ENCODE data around the gene HMOX1.

The HMOX1 gene

GRCh38 chr22:35384527-35384926 lies 3.6 kb downstream of the HMOX1 start:
- Histone ChIP-seq H3K9me3 (ENCODE audit: insufficient read depth, low read length) (no peaks in the 10 kb centered on the region), H3K4me2 (ENCODE audit: low read depth, low read length, poor library complexity, severe bottlenecking) (no peak overlapping the region), H3K79me2 (ENCODE audit: insufficient read depth, low read length) (no peaks in the 10 kb centered on the region), H3F3A (ENCODE audit: insufficient read depth) (no peaks in the 10 kb centered on the region), H3K36me3 (ENCODE audit: low read length) (no peaks in the 10 kb centered on the region), H4K20me1 (ENCODE audit: low read depth, low read length) (no peaks in the 10 kb centered on the region), H3K9ac (ENCODE audit: low read length) (no peak overlapping the region), H3K27me3 (ENCODE audit: low read length) (no peaks in the 10 kb centered on the region), H3K4me3 (ENCODE audit: insufficient read depth, low read length, poor library complexity, severe bottlenecking) (no peak overlapping the region), H3K27ac (ENCODE audit: low read depth, low read length) (no peak overlapping the region), H2AFZ (ENCODE audit: low read depth, low read length, severe bottlenecking) (no peak overlapping the region), H3K9me2 (replicated peaks; ENCODE audit: insufficient read depth, low read length) (no peaks in the 10 kb centered on the region)
- TF ChIP-seq, protein P1, sequence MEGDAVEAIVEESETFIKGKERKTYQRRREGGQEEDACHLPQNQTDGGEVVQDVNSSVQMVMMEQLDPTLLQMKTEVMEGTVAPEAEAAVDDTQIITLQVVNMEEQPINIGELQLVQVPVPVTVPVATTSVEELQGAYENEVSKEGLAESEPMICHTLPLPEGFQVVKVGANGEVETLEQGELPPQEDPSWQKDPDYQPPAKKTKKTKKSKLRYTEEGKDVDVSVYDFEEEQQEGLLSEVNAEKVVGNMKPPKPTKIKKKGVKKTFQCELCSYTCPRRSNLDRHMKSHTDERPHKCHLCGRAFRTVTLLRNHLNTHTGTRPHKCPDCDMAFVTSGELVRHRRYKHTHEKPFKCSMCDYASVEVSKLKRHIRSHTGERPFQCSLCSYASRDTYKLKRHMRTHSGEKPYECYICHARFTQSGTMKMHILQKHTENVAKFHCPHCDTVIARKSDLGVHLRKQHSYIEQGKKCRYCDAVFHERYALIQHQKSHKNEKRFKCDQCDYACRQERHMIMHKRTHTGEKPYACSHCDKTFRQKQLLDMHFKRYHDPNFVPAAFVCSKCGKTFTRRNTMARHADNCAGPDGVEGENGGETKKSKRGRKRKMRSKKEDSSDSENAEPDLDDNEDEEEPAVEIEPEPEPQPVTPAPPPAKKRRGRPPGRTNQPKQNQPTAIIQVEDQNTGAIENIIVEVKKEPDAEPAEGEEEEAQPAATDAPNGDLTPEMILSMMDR (IDR thresholded peaks at IDR 0.05; ENCODE audit: insufficient read depth, low read length, poor library complexity, severe bottlenecking) = no peak
- no peak for TF ChIP-seq EZH2phosphoT487 (conservative IDR thresholded peaks at IDR 0.05; ENCODE audit: low read length)

GRCh38 chr22:35384975-35385588 lies 4.2 kb downstream of the HMOX1 start:
- no peaks in the 10 kb centered on the region for H3K9me3 ChIP-seq (ENCODE audit: insufficient read depth, low read length)
- no peak overlapping the region for H3K4me3 ChIP-seq (ENCODE audit: insufficient read depth, low read length, poor library complexity, severe bottlenecking)
- no peaks in the 10 kb centered on the region for H4K20me1 ChIP-seq (ENCODE audit: low read depth, low read length)
- no peaks in the 10 kb centered on the region for H3K36me3 ChIP-seq (ENCODE audit: low read length)
- H3K9me2 ChIP-seq (replicated peaks; ENCODE audit: insufficient read depth, low read length) = no peaks in the 10 kb centered on the region
- H3K4me2 ChIP-seq (ENCODE audit: low read depth, low read length, poor library complexity, severe bottlenecking) = no peak overlapping the region
- H3K79me2 ChIP-seq (ENCODE audit: insufficient read depth, low read length) = no peaks in the 10 kb centered on the region
- no peaks in the 10 kb centered on the region for H3F3A ChIP-seq (ENCODE audit: insufficient read depth)
- H2AFZ ChIP-seq (ENCODE audit: low read depth, low read length, severe bottlenecking) = no peak overlapping the region
- H3K9ac ChIP-seq (ENCODE audit: low read length) = no peak overlapping the region
- no peak for TF ChIP-seq EZH2phosphoT487 (conservative IDR thresholded peaks at IDR 0.05; ENCODE audit: low read length)
- TF ChIP-seq, protein P1 (IDR thresholded peaks at IDR 0.05; ENCODE audit: insufficient read depth, low read length, poor library complexity, severe bottlenecking) = no peak
- no peaks in the 10 kb centered on the region for H3K27me3 ChIP-seq (ENCODE audit: low read length)
- no peak overlapping the region for H3K27ac ChIP-seq (ENCODE audit: low read depth, low read length)

DNA sequence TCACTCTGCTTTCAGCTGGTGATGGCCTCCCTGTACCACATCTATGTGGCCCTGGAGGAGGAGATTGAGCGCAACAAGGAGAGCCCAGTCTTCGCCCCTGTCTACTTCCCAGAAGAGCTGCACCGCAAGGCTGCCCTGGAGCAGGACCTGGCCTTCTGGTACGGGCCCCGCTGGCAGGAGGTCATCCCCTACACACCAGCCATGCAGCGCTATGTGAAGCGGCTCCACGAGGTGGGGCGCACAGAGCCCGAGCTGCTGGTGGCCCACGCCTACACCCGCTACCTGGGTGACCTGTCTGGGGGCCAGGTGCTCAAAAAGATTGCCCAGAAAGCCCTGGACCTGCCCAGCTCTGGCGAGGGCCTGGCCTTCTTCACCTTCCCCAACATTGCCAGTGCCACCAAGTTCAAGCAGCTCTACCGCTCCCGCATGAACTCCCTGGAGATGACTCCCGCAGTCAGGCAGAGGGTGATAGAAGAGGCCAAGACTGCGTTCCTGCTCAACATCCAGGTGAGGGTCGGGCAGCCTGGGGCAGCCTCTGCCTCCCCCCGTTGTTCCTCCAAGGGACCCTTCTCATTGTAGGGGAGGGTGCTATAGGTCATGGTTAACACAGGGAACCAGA lies 5.9 kb downstream of the HMOX1 start:
- Histone ChIP-seq H3K27ac (ENCODE audit: low read depth, low read length) (no peak overlapping the region), H3K9ac (ENCODE audit: low read length) (no peak overlapping the region), H3K9me2 (replicated peaks; ENCODE audit: insufficient read depth, low read length) (no peaks in the 10 kb centered on the region), H3K36me3 (ENCODE audit: low read length) (no peaks in the 10 kb centered on the region), H4K20me1 (ENCODE audit: low read depth, low read length) (no peaks in the 10 kb centered on the region), H3K27me3 (ENCODE audit: low read length) (no peaks in the 10 kb centered on the region), H3K4me3 (ENCODE audit: insufficient read depth, low read length, poor library complexity, severe bottlenecking) (no peak overlapping the region), H3K79me2 (ENCODE audit: insufficient read depth, low read length) (no peaks in the 10 kb centered on the region), H3K4me2 (ENCODE audit: low read depth, low read length, poor library complexity, severe bottlenecking) (no peak overlapping the region), H3F3A (ENCODE audit: insufficient read depth) (no peaks in the 10 kb centered on the region), H3K9me3 (ENCODE audit: insufficient read depth, low read length) (no peaks in the 10 kb centered on the region), H2AFZ (ENCODE audit: low read depth, low read length, severe bottlenecking) (no peak overlapping the region)
- no peak for TF ChIP-seq EZH2phosphoT487 (conservative IDR thresholded peaks at IDR 0.05; ENCODE audit: low read length)
- TF ChIP-seq, protein P1 (IDR thresholded peaks at IDR 0.05; ENCODE audit: insufficient read depth, low read length, poor library complexity, severe bottlenecking) = no peak
